ENCODE data around the gene FAM229A.

Gene FAM229A

GRCh38 chr1:32327204-32327603 is 35.1 kb downstream of the FAM229A start:
- no peak for DNase-seq

- DNase-seq, result peak; percentile 34 to 61
These were observed 40.5 kb downstream of the FAM229A start for GRCh38 chr1:32321712-32322291.

- DNase-seq, result no peak
These were observed 44.0 kb downstream of the FAM229A start for GRCh38 chr1:32318127-32318869.

DNA sequence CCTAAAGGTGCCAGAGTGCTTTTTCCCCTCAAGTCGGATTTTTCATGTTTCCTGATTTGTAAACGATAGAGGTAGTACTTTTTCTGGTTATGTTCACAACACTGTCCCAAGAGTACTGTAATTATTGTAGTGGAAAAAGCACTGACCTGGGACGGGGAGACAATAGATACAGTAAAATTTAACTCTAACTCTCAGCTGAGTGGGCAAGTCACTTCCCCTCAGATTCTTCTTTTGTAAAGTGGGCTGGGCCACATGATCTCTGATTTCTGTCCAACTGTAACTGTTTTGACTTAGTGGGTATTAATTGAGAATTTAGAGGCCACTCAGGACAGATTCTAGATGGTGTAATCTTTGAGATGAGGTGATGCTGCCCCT is 45.4 kb downstream of the FAM229A start:
- no peak for DNase-seq

DNA sequence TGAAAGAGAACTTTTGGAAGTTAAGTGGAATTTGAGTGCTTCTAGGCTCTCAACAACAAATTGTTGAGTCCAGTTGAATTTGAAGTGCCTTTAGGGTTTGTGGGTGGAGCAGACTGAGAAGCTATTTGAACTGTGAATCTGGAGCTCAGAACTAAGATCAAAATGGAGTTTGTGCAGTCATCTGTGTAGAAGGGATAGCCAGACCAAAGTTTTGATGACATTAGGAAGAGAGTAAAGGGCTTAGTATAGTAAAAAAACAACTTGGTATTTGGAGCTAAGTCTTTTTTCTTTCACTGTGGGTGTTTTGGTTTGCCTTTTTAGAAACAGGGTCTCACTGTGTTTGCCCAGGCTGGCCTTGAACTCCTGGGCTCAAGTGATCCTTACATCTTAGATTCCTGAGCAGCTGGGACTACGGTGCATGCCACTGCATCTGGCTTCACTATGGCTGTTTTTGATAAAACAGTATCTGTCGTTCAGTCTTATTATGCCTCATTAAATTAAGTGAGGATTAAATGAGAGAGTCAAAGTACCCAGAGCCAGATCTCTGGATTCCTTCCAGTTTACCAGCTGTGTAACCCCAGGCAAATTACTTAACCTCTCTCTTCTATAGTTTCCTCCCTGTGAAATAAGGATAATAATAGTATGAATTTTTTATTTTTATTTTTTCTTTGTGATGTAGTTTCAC is 50.4 kb downstream of the FAM229A start:
- no peak for DNase-seq
